ENCODE measurements around the gene SH3GL1.

DNA sequence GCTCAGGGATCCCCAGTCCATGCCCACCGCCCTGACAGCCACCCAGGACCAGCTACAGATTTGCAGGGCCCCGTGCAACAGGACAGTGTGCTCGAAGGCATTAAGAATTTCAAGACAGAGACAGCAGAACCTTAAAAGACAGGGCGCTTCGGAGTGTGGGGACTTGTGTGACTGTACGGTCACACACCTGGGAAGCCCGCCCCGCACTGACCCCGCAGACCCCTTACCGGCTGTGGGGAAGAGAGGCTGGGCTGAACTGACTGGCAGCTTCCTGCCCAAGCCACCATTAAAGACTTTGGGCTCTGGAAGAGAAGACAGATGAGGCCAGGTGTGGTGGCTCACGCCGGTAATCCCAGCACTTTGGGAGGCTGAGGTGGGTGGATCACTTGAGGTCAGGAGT is 76.1 kb downstream of the SH3GL1 start:
- no peak for TF ChIP-seq EZH2 (IDR thresholded peaks at IDR 0.05; ENCODE audit: borderline replicate concordance, low read depth, low read length, severe bottlenecking)
- TF ChIP-seq, protein P1, sequence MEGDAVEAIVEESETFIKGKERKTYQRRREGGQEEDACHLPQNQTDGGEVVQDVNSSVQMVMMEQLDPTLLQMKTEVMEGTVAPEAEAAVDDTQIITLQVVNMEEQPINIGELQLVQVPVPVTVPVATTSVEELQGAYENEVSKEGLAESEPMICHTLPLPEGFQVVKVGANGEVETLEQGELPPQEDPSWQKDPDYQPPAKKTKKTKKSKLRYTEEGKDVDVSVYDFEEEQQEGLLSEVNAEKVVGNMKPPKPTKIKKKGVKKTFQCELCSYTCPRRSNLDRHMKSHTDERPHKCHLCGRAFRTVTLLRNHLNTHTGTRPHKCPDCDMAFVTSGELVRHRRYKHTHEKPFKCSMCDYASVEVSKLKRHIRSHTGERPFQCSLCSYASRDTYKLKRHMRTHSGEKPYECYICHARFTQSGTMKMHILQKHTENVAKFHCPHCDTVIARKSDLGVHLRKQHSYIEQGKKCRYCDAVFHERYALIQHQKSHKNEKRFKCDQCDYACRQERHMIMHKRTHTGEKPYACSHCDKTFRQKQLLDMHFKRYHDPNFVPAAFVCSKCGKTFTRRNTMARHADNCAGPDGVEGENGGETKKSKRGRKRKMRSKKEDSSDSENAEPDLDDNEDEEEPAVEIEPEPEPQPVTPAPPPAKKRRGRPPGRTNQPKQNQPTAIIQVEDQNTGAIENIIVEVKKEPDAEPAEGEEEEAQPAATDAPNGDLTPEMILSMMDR (IDR thresholded peaks at IDR 0.05; ENCODE audit: borderline replicate concordance, extremely low read depth, low read length, poor library complexity, severe bottlenecking), result no peak

Data from DND-41 (cell line).